ENCODE data around the gene DMD. TPM values are rescaled to one million over a fixed set of nuclear protein-coding genes. Genes with fewer than 3 reads are reported as not detected.

Gene DMD
- total and polyA plus RNA-seq, 2 donors = 48.8 to 257 TPM

- 96% methylated on average over 1 of the region's 1 CpG for WGBS
- Histone ChIP-seq H3K36me3 (ENCODE audit: insufficient read depth) (no peaks in the 10 kb centered on the region), H3K27ac (ENCODE audit: low read depth) (no peak overlapping the region), H3K4me3 (ENCODE audit: low read depth, low read length) (no peak overlapping the region), H3K4me1 (ENCODE audit: insufficient read depth) (no peaks in the 10 kb centered on the region)
- DNase-seq (ENCODE audit: extremely low spot score) = no peak
Measured at GRCh38 chrX:31350808-31351074, 1860.6 kb downstream of the DMD start.

- 84% methylated on average over 4 of the region's 4 CpGs for WGBS
- Histone ChIP-seq H3K36me3 (ENCODE audit: insufficient read depth) (no peaks in the 10 kb centered on the region), H3K27ac (ENCODE audit: low read depth) (no peak overlapping the region), H3K4me3 (ENCODE audit: low read depth, low read length) (no peak overlapping the region), H3K4me1 (ENCODE audit: insufficient read depth) (no peaks in the 10 kb centered on the region)
- no peak for DNase-seq (ENCODE audit: extremely low spot score)
Measured at GRCh38 chrX:31349515-31349914, 1861.8 kb downstream of the DMD start.

GRCh38 chrX:31340587-31340986 is 1870.8 kb downstream of the DMD start:
- DNase-seq (ENCODE audit: extremely low spot score) = no peak
- Histone ChIP-seq H3K4me1 (ENCODE audit: insufficient read depth) (no peaks in the 10 kb centered on the region), H3K27ac (ENCODE audit: low read depth) (no peak overlapping the region), H3K4me3 (ENCODE audit: low read depth, low read length) (no peak overlapping the region), H3K36me3 (ENCODE audit: insufficient read depth) (no peaks in the 10 kb centered on the region)
- WGBS = 42% methylated on average over 4 of the region's 4 CpGs

DNA sequence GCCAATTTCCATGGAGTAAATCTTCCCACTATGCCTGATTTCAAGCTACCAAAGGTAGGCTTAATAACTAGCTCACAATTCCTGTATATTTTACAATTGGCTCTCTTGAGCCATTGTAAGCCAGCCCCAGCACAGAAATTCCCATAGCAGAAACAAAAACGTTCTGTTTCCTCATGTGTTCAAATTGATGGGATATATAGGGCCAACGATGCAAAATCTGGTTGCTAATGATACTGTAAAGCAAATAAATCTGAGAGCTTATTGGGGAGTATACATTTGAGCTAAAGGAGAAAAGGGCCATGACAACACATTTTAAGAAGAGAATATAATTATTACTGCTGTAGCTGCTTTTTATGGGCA is 1872.4 kb downstream of the DMD start:
- DNase-seq (ENCODE audit: extremely low spot score) = no peak
- 27% methylated on average over 2 of the region's 2 CpGs for WGBS
- H3K36me3 ChIP-seq (ENCODE audit: insufficient read depth) = no peaks in the 10 kb centered on the region
- H3K4me3 ChIP-seq (ENCODE audit: low read depth, low read length) = no peak overlapping the region
- H3K4me1 ChIP-seq (ENCODE audit: insufficient read depth) = no peaks in the 10 kb centered on the region
- no peak overlapping the region for H3K27ac ChIP-seq (ENCODE audit: low read depth)

DNA sequence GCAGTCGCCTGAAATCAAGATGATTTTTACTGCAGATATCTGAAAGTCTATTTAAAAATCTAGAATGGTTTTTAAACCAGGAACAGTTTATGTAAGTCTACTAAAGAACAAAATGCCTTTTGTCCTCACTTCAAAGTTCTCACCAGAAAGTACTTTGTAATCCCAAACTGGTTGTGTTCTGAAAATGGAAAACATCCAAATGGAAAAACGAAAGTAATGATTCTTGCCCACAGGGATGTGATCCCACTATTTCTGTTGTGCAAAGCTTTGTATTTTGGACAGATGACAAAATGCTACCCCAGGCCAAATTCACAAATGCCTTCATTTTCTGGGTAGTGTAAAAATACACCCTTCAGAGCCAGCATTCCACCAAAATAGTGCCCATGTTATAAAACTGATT is 1874.0 kb downstream of the DMD start:
- Histone ChIP-seq H3K36me3 (ENCODE audit: insufficient read depth) (no peaks in the 10 kb centered on the region), H3K4me3 (ENCODE audit: low read depth, low read length) (no peak overlapping the region), H3K27ac (ENCODE audit: low read depth) (no peak overlapping the region), H3K4me1 (ENCODE audit: insufficient read depth) (no peaks in the 10 kb centered on the region)
- DNase-seq (ENCODE audit: extremely low spot score) = no peak
- 48% methylated on average over 2 of the region's 2 CpGs for WGBS

DNA sequence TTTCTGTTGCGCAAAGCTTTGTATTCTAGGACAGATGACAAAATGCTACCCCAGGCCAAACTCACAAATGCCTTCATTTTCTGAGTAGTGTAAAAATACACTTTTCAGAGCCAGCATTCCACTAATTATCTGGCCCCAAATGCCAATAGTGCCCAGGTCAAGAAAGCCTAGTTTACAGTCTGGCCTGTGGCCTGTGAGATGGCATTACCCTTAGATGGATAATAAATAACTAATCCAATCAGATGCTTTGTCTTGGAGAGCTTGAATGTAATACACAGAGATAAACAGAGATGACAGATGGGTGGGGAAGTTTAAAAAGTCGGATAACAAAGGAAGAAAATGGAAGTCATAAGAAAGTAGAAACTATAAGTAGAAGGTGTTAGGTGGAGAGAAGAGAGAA is 1874.9 kb downstream of the DMD start:
- Histone ChIP-seq H3K27ac (ENCODE audit: low read depth) (no peak overlapping the region), H3K36me3 (ENCODE audit: insufficient read depth) (no peaks in the 10 kb centered on the region), H3K4me1 (ENCODE audit: insufficient read depth) (no peaks in the 10 kb centered on the region), H3K4me3 (ENCODE audit: low read depth, low read length) (no peak overlapping the region)
- DNase-seq (ENCODE audit: extremely low spot score) = no peak
- 74% methylated on average over 2 of the region's 2 CpGs for WGBS

GRCh38 chrX:31334997-31335396 is 1876.4 kb downstream of the DMD start:
- Histone ChIP-seq H3K4me3 (ENCODE audit: low read depth, low read length) (no peak overlapping the region), H3K36me3 (ENCODE audit: insufficient read depth) (no peaks in the 10 kb centered on the region), H3K4me1 (ENCODE audit: insufficient read depth) (no peaks in the 10 kb centered on the region), H3K27ac (ENCODE audit: low read depth) (no peak overlapping the region)
- 85% methylated on average over 1 of the region's 1 CpG for WGBS
- DNase-seq (ENCODE audit: extremely low spot score) = no peak

GRCh38 chrX:31333165-31333831 is 1878.1 kb downstream of the DMD start:
- Histone ChIP-seq H3K27ac (ENCODE audit: low read depth) (no peak overlapping the region), H3K4me1 (ENCODE audit: insufficient read depth) (no peaks in the 10 kb centered on the region), H3K36me3 (ENCODE audit: insufficient read depth) (no peaks in the 10 kb centered on the region), H3K4me3 (ENCODE audit: low read depth, low read length) (no peak overlapping the region)
- no peak for DNase-seq (ENCODE audit: extremely low spot score)
- WGBS = 24% methylated on average over 4 of the region's 4 CpGs

- DNase-seq (ENCODE audit: extremely low spot score) = no peak
- no peaks in the 10 kb centered on the region for H3K4me1 ChIP-seq (ENCODE audit: insufficient read depth)
- no peaks in the 10 kb centered on the region for H3K36me3 ChIP-seq (ENCODE audit: insufficient read depth)
- H3K27ac ChIP-seq (ENCODE audit: low read depth) = no peak overlapping the region
- 84% methylated on average over 5 of the region's 5 CpGs for WGBS
- no peak overlapping the region for H3K4me3 ChIP-seq (ENCODE audit: low read depth, low read length)
Measured at GRCh38 chrX:31331928-31332327, 1879.4 kb downstream of the DMD start.

- H3K4me1 ChIP-seq (ENCODE audit: insufficient read depth) = no peaks in the 10 kb centered on the region
- H3K27ac ChIP-seq (ENCODE audit: low read depth) = no peak overlapping the region
- H3K36me3 ChIP-seq (ENCODE audit: insufficient read depth) = no peaks in the 10 kb centered on the region
- DNase-seq (ENCODE audit: extremely low spot score) = no peak
- H3K4me3 ChIP-seq (ENCODE audit: low read depth, low read length) = no peak overlapping the region
- WGBS = 25% methylated on average over 1 of the region's 1 CpG
Measured at GRCh38 chrX:31331015-31331414, 1880.3 kb downstream of the DMD start.

DNA sequence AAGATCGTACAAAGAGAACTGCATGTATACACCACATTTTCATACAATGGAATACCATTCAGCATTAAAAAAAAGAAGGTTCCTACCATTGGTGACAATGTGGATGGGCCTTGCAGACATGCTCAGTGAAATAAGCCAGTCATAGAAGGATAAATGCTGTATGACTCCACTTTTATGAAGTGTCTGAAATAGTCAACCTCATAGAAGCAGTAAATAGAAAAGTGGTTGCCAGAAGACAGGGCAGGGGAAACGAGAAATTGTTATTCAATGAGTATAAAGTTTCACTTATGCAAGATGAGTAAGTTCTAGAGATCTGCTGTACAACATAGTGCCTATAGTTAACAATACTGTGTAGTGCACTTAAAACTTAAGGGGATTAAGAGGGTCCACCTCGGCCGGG is 1882.1 kb downstream of the DMD start:
- DNase-seq (ENCODE audit: extremely low spot score) = no peak
- Histone ChIP-seq H3K4me3 (ENCODE audit: low read depth, low read length) (no peak overlapping the region), H3K36me3 (ENCODE audit: insufficient read depth) (no peaks in the 10 kb centered on the region), H3K4me1 (ENCODE audit: insufficient read depth) (no peaks in the 10 kb centered on the region), H3K27ac (ENCODE audit: low read depth) (no peak overlapping the region)
- WGBS = 88% methylated on average over 4 of the region's 4 CpGs

DNA sequence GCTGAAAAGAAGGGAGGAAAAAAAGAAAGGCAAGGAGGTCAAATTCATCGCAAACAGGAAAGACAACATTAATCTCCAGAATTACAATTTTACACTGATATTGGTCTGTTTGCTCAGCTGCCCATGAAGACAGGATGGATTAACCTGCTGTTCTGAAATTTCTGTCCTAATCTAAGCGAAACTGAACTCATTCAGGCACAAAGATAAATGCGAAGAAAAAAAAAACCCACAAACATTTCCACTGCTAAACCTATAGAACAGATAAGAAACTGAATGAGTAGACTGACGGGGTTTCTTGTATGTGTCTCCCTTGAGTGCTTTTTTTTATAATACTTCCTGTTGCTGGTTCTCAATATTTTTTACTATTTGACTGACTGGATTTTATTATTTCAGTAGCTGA is 1887.7 kb downstream of the DMD start:
- Histone ChIP-seq H3K4me3 (ENCODE audit: low read depth, low read length) (no peak overlapping the region), H3K4me1 (ENCODE audit: insufficient read depth) (no peaks in the 10 kb centered on the region), H3K27ac (ENCODE audit: low read depth) (no peak overlapping the region), H3K36me3 (ENCODE audit: insufficient read depth) (no peaks in the 10 kb centered on the region)
- DNase-seq (ENCODE audit: extremely low spot score) = no peak
- WGBS = 73% methylated on average over 4 of the region's 4 CpGs

- Histone ChIP-seq H3K4me3 (ENCODE audit: low read depth, low read length) (no peak overlapping the region), H3K36me3 (ENCODE audit: insufficient read depth) (no peaks in the 10 kb centered on the region), H3K4me1 (ENCODE audit: insufficient read depth) (no peaks in the 10 kb centered on the region), H3K27ac (ENCODE audit: low read depth) (no peak overlapping the region)
- DNase-seq (ENCODE audit: extremely low spot score) = no peak
- 89% methylated on average over 1 of the region's 1 CpG for WGBS
Measured at GRCh38 chrX:31320740-31321139, 1890.6 kb downstream of the DMD start.

- WGBS = 56% methylated on average over 2 of the region's 2 CpGs
- no peak overlapping the region for H3K27ac ChIP-seq (ENCODE audit: low read depth)
Measured at GRCh38 chrX:31319586-31319985, 1891.8 kb downstream of the DMD start.

GRCh38 chrX:31318866-31319265 is 1892.5 kb downstream of the DMD start:
- Histone ChIP-seq H3K4me1 (ENCODE audit: insufficient read depth) (no peaks in the 10 kb centered on the region), H3K27ac (ENCODE audit: low read depth) (no peak overlapping the region), H3K4me3 (ENCODE audit: low read depth, low read length) (no peak overlapping the region), H3K36me3 (ENCODE audit: insufficient read depth) (no peaks in the 10 kb centered on the region)
- no peak for DNase-seq (ENCODE audit: extremely low spot score)
- 62% methylated on average over 4 of the region's 4 CpGs for WGBS

More at GRCh38 chrX:31319586-31319985, 1891.8 kb downstream of the DMD start:
- Histone ChIP-seq H3K4me1 (ENCODE audit: insufficient read depth) (no peaks in the 10 kb centered on the region), H3K36me3 (ENCODE audit: insufficient read depth) (no peaks in the 10 kb centered on the region), H3K4me3 (ENCODE audit: low read depth, low read length) (no peak overlapping the region)
- no peak for DNase-seq (ENCODE audit: extremely low spot score)

Measured in urinary bladder (tissue), 4 donors.